ENCODE results near the gene MCMBP.
"Not testable (repeated sequence)": the region's sequence is repeated elsewhere in the genome, so short reads cannot be mapped to it uniquely, and the experiment has no call there.

Gene MCMBP

GRCh38 chr10:119872860-119873681 is 428 bp upstream of the MCMBP start:
- Histone ChIP-seq H3K4me1 (ENCODE audit: insufficient read depth, low read length) (peaks cover 26% of the 10 kb centered on the region), H3K4me3 (ENCODE audit: low read length) (peak overlapping the region; percentile 100), H3K36me3 (ENCODE audit: insufficient read depth, low read length) (no peaks in the 10 kb centered on the region), H3K27me3 (ENCODE audit: insufficient read depth, low read length) (peaks cover 3% of the 10 kb centered on the region; the same call in 1 of the 2 replicates), H3K9me3 (ENCODE audit: insufficient read depth, low read depth, low read length) (no peaks in the 10 kb centered on the region), H3K9ac (ENCODE audit: low read depth, low read length) (peak overlapping the region; percentile 98), H3K27ac (ENCODE audit: low read depth, low read length) (peak overlapping the region; percentile 61)
- WGBS, result 2% methylated on average over 75 of the region's 75 CpGs

GRCh38 chr10:119871881-119872609 is 598 bp downstream of the MCMBP start:
- peak overlapping the region; percentile 98 for H3K9ac ChIP-seq (ENCODE audit: low read depth, low read length)

GRCh38 chr10:119869398-119869797 is 3.2 kb downstream of the MCMBP start:
- H3K4me1 ChIP-seq (ENCODE audit: insufficient read depth, low read length), result peaks cover 26% of the 10 kb centered on the region
- peaks cover 10% of the 10 kb centered on the region for H3K36me3 ChIP-seq (ENCODE audit: insufficient read depth, low read length)
- 0 out of 2 replicates have a peak overlapping the region, but pooled peaks have one; percentile 15 for H3K4me3 ChIP-seq (ENCODE audit: low read length)
- not testable (repeated sequence) for H3K9ac ChIP-seq (ENCODE audit: low read depth, low read length); H3K27ac ChIP-seq (ENCODE audit: low read depth, low read length); H3K9me3 ChIP-seq (ENCODE audit: insufficient read depth, low read depth, low read length); H3K27me3 ChIP-seq (ENCODE audit: insufficient read depth, low read length)
- WGBS, result 87% methylated on average over 4 of the region's 4 CpGs

More at GRCh38 chr10:119871881-119872609, 598 bp downstream of the MCMBP start:
- Histone ChIP-seq H3K4me1 (ENCODE audit: insufficient read depth, low read length) (peaks cover 26% of the 10 kb centered on the region), H3K9me3 (ENCODE audit: insufficient read depth, low read depth, low read length) (no peaks in the 10 kb centered on the region), H3K27ac (ENCODE audit: low read depth, low read length) (peak overlapping the region; percentile 61; the same call in 1 of the 2 replicates), H3K27me3 (ENCODE audit: insufficient read depth, low read length) (peaks cover 3% of the 10 kb centered on the region; the same call in 1 of the 2 replicates), H3K36me3 (ENCODE audit: insufficient read depth, low read length) (no peaks in the 10 kb centered on the region), H3K4me3 (ENCODE audit: low read length) (peak overlapping the region; percentile 100)
- WGBS, result under 1% methylated on average over 54 of the region's 56 CpGs

GRCh38 chr10:119867317-119867716 is 5.3 kb downstream of the MCMBP start:
- no peak overlapping the region for H3K4me3 ChIP-seq (ENCODE audit: low read length)
- H3K27ac ChIP-seq (ENCODE audit: low read depth, low read length), result no peak overlapping the region
- peaks cover 18% of the 10 kb centered on the region for H3K4me1 ChIP-seq (ENCODE audit: insufficient read depth, low read length)
- H3K9me3 ChIP-seq (ENCODE audit: insufficient read depth, low read depth, low read length), result peaks cover 6% of the 10 kb centered on the region; the same call in 1 of the 2 replicates
- no peaks in the 10 kb centered on the region for H3K27me3 ChIP-seq (ENCODE audit: insufficient read depth, low read length)
- H3K36me3 ChIP-seq (ENCODE audit: insufficient read depth, low read length), result peaks cover 10% of the 10 kb centered on the region
- WGBS, result 92% methylated on average over 6 of the region's 7 CpGs
- H3K9ac ChIP-seq (ENCODE audit: low read depth, low read length), result no peak overlapping the region

- Histone ChIP-seq H3K27me3 (ENCODE audit: insufficient read depth, low read length) (no peaks in the 10 kb centered on the region), H3K27ac (ENCODE audit: low read depth, low read length) (no peak overlapping the region), H3K9ac (ENCODE audit: low read depth, low read length) (no peak overlapping the region), H3K4me3 (ENCODE audit: low read length) (no peak overlapping the region), H3K36me3 (ENCODE audit: insufficient read depth, low read length) (peaks cover 10% of the 10 kb centered on the region), H3K4me1 (ENCODE audit: insufficient read depth, low read length) (peaks cover 19% of the 10 kb centered on the region), H3K9me3 (ENCODE audit: insufficient read depth, low read depth, low read length) (peaks cover 6% of the 10 kb centered on the region; the same call in 1 of the 2 replicates)
- 95% methylated on average over 6 of the region's 6 CpGs for WGBS
Observed at GRCh38 chr10:119865699-119866240, 6.9 kb downstream of the MCMBP start.

- Histone ChIP-seq H3K4me3 (ENCODE audit: low read length) (no peak overlapping the region), H3K27ac (ENCODE audit: low read depth, low read length) (no peak overlapping the region), H3K9me3 (ENCODE audit: insufficient read depth, low read depth, low read length) (peaks cover 6% of the 10 kb centered on the region; the same call in 1 of the 2 replicates), H3K36me3 (ENCODE audit: insufficient read depth, low read length) (peaks cover 11% of the 10 kb centered on the region), H3K9ac (ENCODE audit: low read depth, low read length) (no peak overlapping the region), H3K27me3 (ENCODE audit: insufficient read depth, low read length) (no peaks in the 10 kb centered on the region), H3K4me1 (ENCODE audit: insufficient read depth, low read length) (peaks cover 10% of the 10 kb centered on the region; the same call in 1 of the 2 replicates)
- 94% methylated on average over 2 of the region's 4 CpGs for WGBS
Observed at GRCh38 chr10:119863951-119864565, 8.6 kb downstream of the MCMBP start.

- 100% methylated on average over 1 of the region's 1 CpG for WGBS
- Histone ChIP-seq H3K4me3 (ENCODE audit: low read length) (no peak overlapping the region), H3K4me1 (ENCODE audit: insufficient read depth, low read length) (peaks cover 10% of the 10 kb centered on the region; the same call in 1 of the 2 replicates), H3K27me3 (ENCODE audit: insufficient read depth, low read length) (no peaks in the 10 kb centered on the region), H3K9me3 (ENCODE audit: insufficient read depth, low read depth, low read length) (peaks cover 6% of the 10 kb centered on the region; the same call in 1 of the 2 replicates), H3K9ac (ENCODE audit: low read depth, low read length) (no peak overlapping the region), H3K27ac (ENCODE audit: low read depth, low read length) (no peak overlapping the region), H3K36me3 (ENCODE audit: insufficient read depth, low read length) (peaks cover 27% of the 10 kb centered on the region)
Observed at GRCh38 chr10:119862524-119862923, 10.1 kb downstream of the MCMBP start.

- Histone ChIP-seq H3K27me3 (ENCODE audit: insufficient read depth, low read length) (no peaks in the 10 kb centered on the region), H3K27ac (ENCODE audit: low read depth, low read length) (no peak overlapping the region; the same call in 1 of the 2 replicates), H3K36me3 (ENCODE audit: insufficient read depth, low read length) (peaks cover 41% of the 10 kb centered on the region), H3K4me3 (ENCODE audit: low read length) (no peak overlapping the region), H3K9ac (ENCODE audit: low read depth, low read length) (no peak overlapping the region), H3K4me1 (ENCODE audit: insufficient read depth, low read length) (peaks cover 10% of the 10 kb centered on the region; the same call in 1 of the 2 replicates), H3K9me3 (ENCODE audit: insufficient read depth, low read depth, low read length) (peaks cover 6% of the 10 kb centered on the region; the same call in 1 of the 2 replicates)
- WGBS, result 48% methylated on average over 5 of the region's 7 CpGs
Observed at GRCh38 chr10:119860866-119861607, 11.6 kb downstream of the MCMBP start.

- Histone ChIP-seq H3K27ac (ENCODE audit: low read depth, low read length) (no peak overlapping the region), H3K4me1 (ENCODE audit: insufficient read depth, low read length) (peaks cover 10% of the 10 kb centered on the region; the same call in 1 of the 2 replicates), H3K36me3 (ENCODE audit: insufficient read depth, low read length) (peaks cover 45% of the 10 kb centered on the region), H3K27me3 (ENCODE audit: insufficient read depth, low read length) (no peaks in the 10 kb centered on the region), H3K9ac (ENCODE audit: low read depth, low read length) (no peak overlapping the region), H3K9me3 (ENCODE audit: insufficient read depth, low read depth, low read length) (peaks cover 6% of the 10 kb centered on the region; the same call in 1 of the 2 replicates), H3K4me3 (ENCODE audit: low read length) (no peak overlapping the region)
- 73% methylated on average over 1 of the region's 1 CpG for WGBS
Observed at GRCh38 chr10:119859420-119860258, 13.0 kb downstream of the MCMBP start.
